ENCODE data around the gene GRK2.
A peak's percentile ranks its signal among the peaks of the same experiment; 100 is the strongest.

DNA sequence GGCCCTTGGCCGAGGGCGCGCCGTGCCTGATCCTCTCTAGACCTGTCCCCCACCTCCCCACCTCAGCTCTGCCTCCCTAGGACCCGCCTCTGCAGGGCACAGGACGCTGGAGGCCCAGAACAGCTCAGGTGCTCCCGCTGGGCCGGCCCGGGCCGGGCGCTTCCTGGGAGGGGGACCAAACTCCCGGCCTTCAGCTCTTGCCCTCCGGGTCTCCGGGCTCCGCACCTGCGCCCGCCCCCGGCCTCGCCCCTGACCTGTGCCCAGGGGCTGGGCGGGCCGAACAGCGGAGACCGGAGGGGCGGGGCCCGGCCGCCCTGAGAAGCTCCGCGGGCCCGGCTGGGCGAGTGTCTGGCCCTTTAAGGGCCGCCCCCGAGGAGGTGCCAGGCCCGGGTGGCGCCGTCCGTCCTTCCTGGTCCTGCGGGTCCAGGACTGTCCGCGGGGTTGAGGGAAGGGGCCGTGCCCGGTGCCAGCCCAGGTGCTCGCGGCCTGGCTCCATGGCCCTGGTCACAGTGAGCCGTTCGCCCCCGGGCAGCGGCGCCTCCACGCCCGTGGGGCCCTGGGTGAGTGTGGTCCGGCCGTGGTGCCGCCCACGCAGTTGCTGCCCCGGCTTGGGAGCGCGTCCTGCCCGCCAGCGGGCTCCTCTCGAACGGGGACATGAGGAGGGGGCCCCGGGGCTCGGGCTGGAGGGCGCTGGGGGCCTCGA is 37.0 kb downstream of the GRK2 start, which contains the start of gene SSH3:
- TF ChIP-seq POLR2AphosphoS5 (IDR thresholded peaks at IDR 0.05; ENCODE audit: low read depth, low read length) (no peak), POLR2A (IDR thresholded peaks at IDR 0.05; ENCODE audit: low read depth, low read length) (peak; percentile 17; the same call in 1 of the 2 replicates), TAF1 (IDR thresholded peaks at IDR 0.05; ENCODE audit: borderline replicate concordance, low read depth, low read length) (no peak)

Measured in GM12892 (cell line).